Thyroid gland (tissue), 4 donors: ENCODE results near the gene TMEM132D. TPM values are rescaled to one million over a fixed set of nuclear protein-coding genes. Genes with fewer than 3 reads are reported as not detected.
"Not testable (repeated sequence)": the region's sequence is repeated elsewhere in the genome, so short reads cannot be mapped to it uniquely, and the experiment has no call there.

ENCODE experiments used
- DNase-seq, 2 donors: peaks; one replicate each; pipeline ENCODE4 v3.0.0-alpha.2; 2019
- H3K27ac ChIP-seq, 3 donors: fragments of 200-600 bp; sonication (generic); 1 replicate in 2 of 3; 2 replicates in 1 of 3; pipeline ENCODE4 v1.5.1; 2016 to 2019; ENCODE audit warnings: mild to moderate bottlenecking in 1 of 3, moderate library complexity in 1 of 3
- H3K27me3 ChIP-seq: fragments of 200-600 bp; sonication (generic); one replicate; pipeline ENCODE4 v1.5.1; 2019
- H3K36me3 ChIP-seq, 2 donors: fragments of 200-600 bp; sonication (generic); one replicate each; pipeline ENCODE4 v1.5.1; 2016 to 2019
- H3K4me1 ChIP-seq, 2 donors: fragments of 200-600 bp; sonication (generic); one replicate each; pipeline ENCODE4 v1.5.1; 2017 to 2019
- H3K4me3 ChIP-seq, 3 donors: fragments of 200-600 bp; sonication (generic); replicated peaks in 1 of 3; 1 replicate in 2 of 3; 2 replicates in 1 of 3; pipeline ENCODE4 v1.5.1; 2016; ENCODE audit warnings: mild to moderate bottlenecking in 1 of 3
- H3K9me3 ChIP-seq: fragments of 200-600 bp; sonication (generic); one replicate; pipeline ENCODE4 v1.5.1; 2017
- POLR2A ChIP-seq, 2 donors: fragments of 450-650 bp; IDR thresholded peaks; one replicate each; pipeline ENCODE4 v1.6.1; 2017; ENCODE audit warnings: antibody characterized with exemption in 2 of 2, mild to moderate bottlenecking in 2 of 2, moderate library complexity in 1 of 2
- WGBS, 2 donors: methylation state at CpG; one replicate each; pipeline ENCODE4 v1.1.5; 2017; 5-methylcytosine and 5-hydroxymethylcytosine counted together
- intact Hi-C: fragments of 100-400 bp; cut with DNase I; formaldehyde crosslinking; loops from one replicate; pipeline ENCODE4 v1.15.1; 2023
- total RNA-seq, 4 donors: library from RNA; depleted of rRNA; stranded (reverse); fragments of >200 nt; gene quantifications; one replicate each; pipeline ENCODE4 v1.2.3, GENCODE V29; 2016
- TF ChIP-seq, protein P1 (sequence below), 6 experiments: fragments of 200-600 bp in 3 of 6; fragments of 450-650 bp in 3 of 6; sonication (generic) in 3 of 6; IDR thresholded peaks; one replicate each; pipeline ENCODE4 v1.5.1; 2016 to 2019; ENCODE audit warnings: antibody characterized with exemption in 6 of 6, mild to moderate bottlenecking in 2 of 6, inconsistent platforms in 1 of 6, moderate library complexity in 1 of 6

TMEM132D gene
- total RNA-seq, 4 donors from 2014 or later: not detected

- Histone ChIP-seq H3K36me3 (no peaks in the 10 kb centered on the region), H3K4me3 (no peak overlapping the region), H3K27ac (no peak overlapping the region), H3K27me3 (no peaks in the 10 kb centered on the region), H3K4me1 (no peaks in the 10 kb centered on the region), H3K9me3 (no peaks in the 10 kb centered on the region)
- intact Hi-C loops: no loop called here
- WGBS, 2 donors: 60 to 70% methylated on average over 4 of the region's 4 CpGs
- TF ChIP-seq POLR2A (IDR thresholded peaks at IDR 0.05): no peak
- TF ChIP-seq, protein P1, sequence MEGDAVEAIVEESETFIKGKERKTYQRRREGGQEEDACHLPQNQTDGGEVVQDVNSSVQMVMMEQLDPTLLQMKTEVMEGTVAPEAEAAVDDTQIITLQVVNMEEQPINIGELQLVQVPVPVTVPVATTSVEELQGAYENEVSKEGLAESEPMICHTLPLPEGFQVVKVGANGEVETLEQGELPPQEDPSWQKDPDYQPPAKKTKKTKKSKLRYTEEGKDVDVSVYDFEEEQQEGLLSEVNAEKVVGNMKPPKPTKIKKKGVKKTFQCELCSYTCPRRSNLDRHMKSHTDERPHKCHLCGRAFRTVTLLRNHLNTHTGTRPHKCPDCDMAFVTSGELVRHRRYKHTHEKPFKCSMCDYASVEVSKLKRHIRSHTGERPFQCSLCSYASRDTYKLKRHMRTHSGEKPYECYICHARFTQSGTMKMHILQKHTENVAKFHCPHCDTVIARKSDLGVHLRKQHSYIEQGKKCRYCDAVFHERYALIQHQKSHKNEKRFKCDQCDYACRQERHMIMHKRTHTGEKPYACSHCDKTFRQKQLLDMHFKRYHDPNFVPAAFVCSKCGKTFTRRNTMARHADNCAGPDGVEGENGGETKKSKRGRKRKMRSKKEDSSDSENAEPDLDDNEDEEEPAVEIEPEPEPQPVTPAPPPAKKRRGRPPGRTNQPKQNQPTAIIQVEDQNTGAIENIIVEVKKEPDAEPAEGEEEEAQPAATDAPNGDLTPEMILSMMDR (IDR thresholded peaks at IDR 0.05): no peak
- DNase-seq: no peak
Measured at GRCh38 chr12:129063600-129063999, 840.2 kb downstream of the TMEM132D start.

DNA sequence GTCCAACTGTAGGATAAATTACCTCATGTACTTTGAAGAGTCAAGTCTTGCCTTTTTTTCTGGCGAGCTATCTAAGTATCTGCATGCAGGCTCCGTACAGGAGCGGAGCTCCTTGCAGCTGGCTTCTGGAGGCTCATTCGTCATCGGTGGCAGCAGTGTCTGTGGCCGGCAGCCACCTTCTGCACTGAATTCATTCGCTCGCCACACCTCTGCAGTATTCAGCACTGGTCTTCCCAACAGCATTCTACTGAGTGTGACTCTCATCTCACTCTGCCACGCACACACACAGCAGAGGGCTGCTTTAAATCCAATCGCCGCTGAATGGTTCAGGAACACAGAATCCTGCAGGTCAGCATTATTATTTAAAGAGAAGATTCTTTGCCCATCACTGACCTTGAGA is 850.6 kb downstream of the TMEM132D start:
- no peak for DNase-seq
- H3K4me3 ChIP-seq: no peak overlapping the region
- H3K4me1 ChIP-seq: peaks cover 0 to 15% of the 10 kb centered on the region in 2 donors
- intact Hi-C loops: no loop called here
- no peak overlapping the region for H3K27ac ChIP-seq
- H3K27me3 ChIP-seq: no peaks in the 10 kb centered on the region
- 84 to 85% methylated on average over 11 of the region's 11 CpGs for WGBS, 2 donors
- H3K9me3 ChIP-seq: no peaks in the 10 kb centered on the region
- TF ChIP-seq, protein P1 (IDR thresholded peaks at IDR 0.05): no peak
- TF ChIP-seq POLR2A (IDR thresholded peaks at IDR 0.05): no peak
- no peaks in the 10 kb centered on the region for H3K36me3 ChIP-seq

GRCh38 chr12:129052373-129052772 is 851.5 kb downstream of the TMEM132D start:
- Histone ChIP-seq H3K27me3 (no peaks in the 10 kb centered on the region), H3K4me3 (no peak overlapping the region), H3K4me1 (peaks cover 0 to 15% of the 10 kb centered on the region in 2 donors), H3K9me3 (no peaks in the 10 kb centered on the region), H3K27ac (no peak overlapping the region), H3K36me3 (no peaks in the 10 kb centered on the region)
- peak; percentile 12 to 35 for DNase-seq
- TF ChIP-seq POLR2A (IDR thresholded peaks at IDR 0.05): no peak
- TF ChIP-seq, protein P1 (IDR thresholded peaks at IDR 0.05): no peak
- intact Hi-C loops: no loop called here

- Histone ChIP-seq H3K9me3 (no peaks in the 10 kb centered on the region), H3K36me3 (no peaks in the 10 kb centered on the region), H3K27me3 (no peaks in the 10 kb centered on the region), H3K4me3 (no peak overlapping the region), H3K4me1 (peaks cover 0 to 15% of the 10 kb centered on the region in 2 donors), H3K27ac (no peak overlapping the region)
- intact Hi-C loops: no loop called here
- DNase-seq: peak in 1 of 2 donors; percentile 30
- 0 to 8% methylated on average over 1 of the region's 1 CpG for WGBS, 2 donors
- TF ChIP-seq, protein P1 (IDR thresholded peaks at IDR 0.05): no peak
Measured at GRCh38 chr12:129049917-129050316, 853.9 kb downstream of the TMEM132D start.

DNA sequence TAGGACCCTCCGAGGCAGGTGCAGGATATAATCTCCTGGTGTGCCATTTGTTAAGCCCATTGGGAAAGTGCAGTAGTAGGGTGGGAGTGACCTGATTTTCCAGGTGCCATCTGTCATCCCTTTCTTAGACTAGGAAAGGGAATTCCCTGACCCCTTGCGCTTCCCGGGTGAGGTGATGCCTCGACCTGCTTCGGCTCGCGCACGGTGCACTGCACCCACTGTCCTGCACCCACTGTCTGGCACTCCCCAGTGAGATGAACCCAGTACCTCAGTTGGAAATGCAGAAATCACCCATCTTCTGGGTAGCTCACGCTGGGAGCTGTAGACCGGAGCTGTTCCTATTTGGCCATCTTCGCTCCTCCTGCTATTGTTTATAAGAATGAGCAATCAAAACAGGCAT is 860.5 kb downstream of the TMEM132D start:
- 84 to 88% methylated on average over 11 of the region's 11 CpGs for WGBS, 2 donors
- H3K27me3 ChIP-seq: not testable (repeated sequence)

DNA sequence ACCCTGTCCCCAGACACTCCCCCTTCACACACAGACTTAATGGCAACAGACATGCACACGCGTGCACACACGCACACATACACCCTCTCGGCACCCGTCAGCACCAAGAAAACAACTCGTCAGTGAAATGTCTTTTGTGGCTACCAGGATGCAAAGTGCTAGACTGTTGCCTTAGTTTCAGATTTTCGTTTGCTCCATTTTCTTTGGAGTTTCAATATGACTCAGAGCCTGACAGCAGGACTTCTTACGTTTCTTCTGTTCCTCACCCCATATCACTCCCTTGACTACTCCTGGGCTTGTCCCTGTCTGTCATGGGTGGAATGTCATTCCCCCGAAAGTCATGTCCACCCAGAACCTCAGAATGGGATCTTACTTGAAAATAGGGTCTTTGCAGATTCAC is 867.7 kb downstream of the TMEM132D start:
- H3K9me3 ChIP-seq: no peaks in the 10 kb centered on the region
- TF ChIP-seq POLR2A (IDR thresholded peaks at IDR 0.05): no peak
- TF ChIP-seq, protein P1 (IDR thresholded peaks at IDR 0.05): no peak

More for the DNA sequence above, 860.5 kb downstream of the TMEM132D start:
- H3K4me3 ChIP-seq, intact Hi-C loops, H3K27ac ChIP-seq, H3K4me1 ChIP-seq, DNase-seq, H3K36me3 ChIP-seq, H3K9me3 ChIP-seq: not testable (repeated sequence)

More for the DNA sequence above, 867.7 kb downstream of the TMEM132D start:
- Histone ChIP-seq H3K36me3 (no peaks in the 10 kb centered on the region), H3K4me1 (no peaks in the 10 kb centered on the region), H3K4me3 (no peak overlapping the region), H3K27me3 (no peaks in the 10 kb centered on the region), H3K27ac (no peak overlapping the region)
- DNase-seq: no peak
- intact Hi-C loops: no loop called here
- WGBS, 2 donors: 89 to 91% methylated on average over 9 of the region's 9 CpGs
